HG02840 (cell line): Measurements from ENCODE around the gene LACC1.

Experiments
- ATAC-seq: cut with Tn5 transposase; IDR thresholded peaks from one replicate; pipeline ENCODE4 v1.9.1; 2021; ENCODE audit warnings: mild to moderate bottlenecking, moderate library complexity, moderate number of reproducible peaks; ENCODE audit not compliant: unreplicated experiment, low FRiP score

Gene LACC1

DNA sequence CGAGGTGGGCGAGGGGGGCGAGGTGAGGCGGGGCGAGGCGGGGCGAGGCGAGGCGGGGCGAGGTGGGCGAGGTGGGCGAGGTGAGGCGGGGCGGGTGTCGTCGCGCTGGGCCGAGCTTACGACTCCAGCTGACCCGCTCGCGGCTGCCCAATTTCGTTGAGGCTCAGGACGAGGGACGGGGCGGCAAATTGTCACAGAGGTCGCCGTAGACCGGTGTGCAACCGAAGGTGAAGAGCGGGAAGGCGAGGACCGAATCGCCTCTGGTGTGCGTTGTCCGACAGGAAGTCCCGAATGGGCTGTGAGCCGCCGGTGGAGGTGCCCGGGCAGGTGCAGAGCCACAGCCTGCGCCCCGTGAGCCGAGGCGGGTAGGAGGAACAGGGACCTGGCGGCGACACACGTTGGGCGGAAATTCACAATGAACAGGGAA lies at the start of gene LACC1:
LACC1 (plus strand) TSS at position 150 of the 427 bp plus-strand sequence. CDS start 1,082 bp downstream, outside the sequence.
- peak; percentile 27 for ATAC-seq

GRCh38 chr13:43830497-43830881 lies 49.2 kb upstream of the LACC1 start:
- ATAC-seq: no peak

DNA sequence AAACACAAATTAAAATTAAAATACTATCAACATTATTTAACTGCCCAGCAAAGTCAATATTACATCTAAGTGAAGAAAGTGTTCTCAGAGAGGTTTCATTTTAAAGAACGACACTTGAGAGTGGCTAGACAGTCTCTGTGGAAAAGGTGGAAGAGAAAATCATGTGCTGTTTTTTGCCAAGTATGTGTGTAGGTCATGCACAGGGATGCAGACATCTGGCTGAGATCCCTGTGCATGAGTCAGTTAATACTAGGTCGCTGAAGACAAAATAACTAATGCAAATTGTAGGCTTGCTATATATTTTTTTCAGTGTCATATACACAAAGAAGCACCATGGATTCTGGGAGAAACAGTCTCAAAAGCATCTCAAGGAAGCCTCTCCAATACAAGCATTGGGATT lies 48.6 kb upstream of the LACC1 start:
- no peak for ATAC-seq

GRCh38 chr13:43835701-43836100 lies 44.0 kb upstream of the LACC1 start:
- no peak for ATAC-seq

GRCh38 chr13:43838909-43839308 lies 40.8 kb upstream of the LACC1 start:
- ATAC-seq: no peak

- no peak for ATAC-seq
Measured at GRCh38 chr13:43846496-43847158, 33.1 kb upstream of the LACC1 start.

DNA sequence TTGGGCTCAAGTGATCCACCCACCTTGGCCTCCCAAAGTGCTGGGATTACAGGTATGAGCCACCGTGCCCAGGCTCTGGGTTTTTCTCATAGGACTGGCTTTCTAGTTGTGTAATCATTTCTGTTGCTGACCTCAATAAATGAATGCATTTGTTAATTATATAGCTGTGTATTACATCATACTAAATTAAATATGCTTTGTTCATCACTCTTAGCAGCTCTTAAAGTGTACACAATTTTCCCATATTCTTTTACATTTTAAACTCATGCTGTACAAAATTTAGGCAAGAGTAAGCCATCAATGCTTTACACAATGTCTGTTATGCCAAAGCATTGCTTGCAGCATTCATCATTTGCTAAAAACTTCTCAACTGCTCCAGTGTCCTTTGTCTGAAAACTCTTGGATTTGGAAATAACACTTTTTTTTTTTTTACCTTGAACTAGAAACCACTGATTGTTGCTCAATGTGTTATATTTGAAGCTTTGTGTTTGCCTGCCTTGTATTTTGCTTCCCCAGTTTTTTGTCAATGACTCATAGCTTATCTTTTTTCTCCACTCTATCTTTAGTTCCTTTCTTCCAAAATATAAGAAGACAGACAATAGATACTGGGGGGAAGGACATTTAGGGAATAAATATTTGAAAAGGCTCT lies 31.6 kb upstream of the LACC1 start:
- ATAC-seq: no peak

GRCh38 chr13:43850873-43851272 lies 28.8 kb upstream of the LACC1 start:
- no peak for ATAC-seq

GRCh38 chr13:43852923-43853404 lies 26.7 kb upstream of the LACC1 start:
- no peak for ATAC-seq

GRCh38 chr13:43861863-43862262 lies 17.8 kb upstream of the LACC1 start:
- ATAC-seq: no peak

- ATAC-seq: no peak
Measured at GRCh38 chr13:43864921-43865320, 14.8 kb upstream of the LACC1 start.

GRCh38 chr13:43865892-43866291 lies 13.8 kb upstream of the LACC1 start:
- ATAC-seq: no peak

- ATAC-seq: no peak
Measured at GRCh38 chr13:43872181-43872580, 7.5 kb upstream of the LACC1 start.

GRCh38 chr13:43874504-43875092 lies 5.1 kb upstream of the LACC1 start:
- ATAC-seq: no peak

GRCh38 chr13:43876366-43876765 lies 3.3 kb upstream of the LACC1 start:
- no peak for ATAC-seq

DNA sequence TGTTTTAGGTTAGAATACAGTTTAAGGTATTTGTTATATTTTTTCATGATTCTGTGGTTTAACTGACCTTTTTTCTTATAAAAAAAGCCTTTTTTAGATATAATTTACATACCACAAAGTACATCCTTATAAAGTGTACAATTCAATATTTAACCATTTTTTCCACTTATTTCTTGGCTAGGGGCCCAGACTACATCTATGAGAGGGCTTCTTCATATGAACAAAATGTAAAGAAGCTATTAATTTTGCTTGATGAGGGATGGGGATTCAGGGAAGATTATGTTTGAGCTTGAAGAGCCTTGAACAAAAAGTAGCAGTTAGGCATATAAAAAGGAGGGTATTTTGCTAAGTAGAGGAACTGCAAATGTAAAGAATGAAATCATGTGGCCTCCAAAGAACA lies 2.4 kb upstream of the LACC1 start:
- no peak for ATAC-seq

- ATAC-seq: no peak
Measured at GRCh38 chr13:43877766-43878165, 1.9 kb upstream of the LACC1 start.

DNA sequence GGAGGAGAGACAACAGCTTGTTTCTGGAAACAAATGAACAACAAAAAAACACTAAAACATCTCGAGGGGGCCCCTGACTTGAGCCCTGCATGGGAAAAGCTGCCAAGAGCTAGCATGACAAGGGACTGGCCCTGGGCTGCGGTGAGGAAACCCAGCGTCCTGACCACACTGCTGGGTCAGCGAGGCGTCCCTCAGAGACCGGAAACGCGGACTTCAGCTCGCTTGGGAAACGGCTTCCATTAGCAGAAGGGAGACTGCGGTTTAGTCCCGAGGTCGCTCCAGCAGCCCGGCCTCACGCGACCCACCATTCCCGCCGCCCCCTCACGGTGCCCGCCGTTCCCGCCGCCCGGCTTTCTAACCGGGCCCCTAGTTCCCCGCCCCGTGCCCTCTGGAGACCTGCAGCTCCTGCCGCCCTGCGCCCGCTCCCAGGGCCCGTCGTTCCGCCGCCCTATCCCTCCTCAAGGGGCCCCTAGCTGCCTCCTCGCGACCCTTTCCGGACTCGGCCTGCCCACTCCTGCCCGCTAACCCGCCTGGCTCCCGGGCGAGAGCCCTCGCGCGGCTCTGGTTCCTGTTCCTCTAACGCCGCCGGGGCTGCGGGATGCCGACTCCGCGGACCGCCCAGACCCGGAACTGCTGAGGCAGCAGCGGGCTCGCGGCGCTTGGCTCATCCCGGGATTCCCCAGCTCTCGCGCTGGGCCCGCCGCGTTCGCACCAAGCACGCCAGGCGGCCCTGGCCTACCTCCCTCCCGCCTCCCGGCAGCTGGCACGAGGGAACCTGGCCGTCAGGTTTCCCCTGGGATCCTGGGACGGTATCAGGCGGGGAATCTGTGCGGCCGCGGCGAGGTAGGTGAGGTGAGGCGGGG lies 581 bp upstream of the LACC1 start, which contains the start of gene CCDC122:
CCDC122 (minus strand) TSS at position 849 of the 863 bp plus-strand sequence. CDS start 10,364 bp downstream, outside the sequence.
- ATAC-seq: peak; percentile 76

DNA sequence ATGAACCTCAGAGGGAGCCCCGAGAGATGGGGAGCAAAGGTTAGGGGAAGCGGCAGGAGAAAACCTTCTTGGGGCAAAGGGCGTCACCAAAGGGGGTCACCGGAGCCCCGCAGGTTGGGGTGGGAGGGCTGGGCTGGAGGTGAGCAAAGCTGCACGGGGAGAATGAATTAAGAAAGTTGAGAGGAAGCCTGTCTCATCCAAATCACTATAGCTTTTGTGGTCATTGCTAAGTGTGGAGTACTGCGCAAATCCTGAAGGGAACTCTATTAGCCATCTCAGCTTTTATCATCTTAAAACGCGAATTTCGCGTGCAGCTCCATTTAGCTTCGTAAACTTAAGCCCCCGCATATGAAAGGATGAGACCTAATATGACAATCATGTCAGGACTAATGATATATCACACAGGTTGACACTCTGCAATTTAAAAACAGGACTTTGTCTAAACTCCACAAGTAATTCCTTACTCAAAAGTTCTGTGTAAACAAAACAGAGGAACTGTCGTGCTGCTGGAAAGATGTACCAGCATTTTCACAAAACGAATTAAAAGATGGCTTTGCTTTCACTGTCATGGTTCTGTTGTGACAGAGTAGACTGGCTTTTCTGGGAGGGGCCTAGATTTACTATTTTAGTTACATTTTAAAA lies 631 bp downstream of the LACC1 start:
- ATAC-seq: no peak

DNA sequence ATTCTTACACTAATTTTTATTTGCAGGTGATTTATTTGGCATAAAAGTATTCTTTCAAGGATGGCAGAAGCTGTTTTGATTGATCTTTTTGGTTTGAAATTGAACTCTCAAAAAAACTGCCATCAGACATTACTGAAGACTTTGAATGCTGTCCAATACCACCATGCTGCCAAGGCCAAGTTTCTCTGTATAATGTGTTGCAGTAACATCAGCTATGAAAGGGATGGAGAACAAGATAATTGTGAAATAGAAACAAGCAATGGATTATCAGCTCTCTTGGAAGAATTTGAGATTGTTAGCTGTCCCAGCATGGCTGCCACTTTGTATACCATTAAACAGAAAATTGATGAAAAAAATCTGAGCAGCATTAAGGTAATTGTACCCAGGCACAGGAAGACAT lies 1.2 kb downstream of the LACC1 start:
- no peak for ATAC-seq
